DOHH2 (cell line): ENCODE results near the gene UBR3.
"Not testable (repeated sequence)": the region's sequence is repeated elsewhere in the genome, so short reads cannot be mapped to it uniquely, and the experiment has no call there.

Experiments
- CTCF ChIP-seq: fragments of 200-600 bp; sonication (generic); IDR thresholded peaks from one replicate; pipeline ENCODE4 v1.5.1; 2014; ENCODE audit warnings: antibody characterized with exemption, mild to moderate bottlenecking, low read depth, low read length; ENCODE audit not compliant: poor library complexity, severe bottlenecking
- EZH2phosphoT487 ChIP-seq: fragments of 200-600 bp; sonication (generic); IDR thresholded peaks from 2 replicates; pipeline ENCODE4 v1.6.1; 2017; ENCODE audit warnings: borderline replicate concordance, mild to moderate bottlenecking, antibody characterized with exemption, low read length, moderate library complexity, mixed read lengths

- TF ChIP-seq CTCF, EZH2phosphoT487: not testable (repeated sequence)
Measured at GRCh38 chr2:169817369-169817768, 9.9 kb upstream of the UBR3 start.
